GM12878 (cell line): ENCODE data around the gene KIRREL2. TPM values are rescaled to one million over a fixed set of nuclear protein-coding genes. Genes with fewer than 3 reads are reported as not detected.

Experiments used
- ATF7 ChIP-seq: fragments of 450-650 bp; IDR thresholded peaks from 2 replicates; pipeline ENCODE4 v1.6.1; 2016; ENCODE audit warnings: low read depth, mild to moderate bottlenecking
- BHLHE40 ChIP-seq, 2 experiments: fragments of 450-650 bp in 1 of 2; IDR thresholded peaks; 2 replicates each; pipeline ENCODE4 v1.6.1; 2011 to 2017; ENCODE audit warnings: low read depth in 2 of 2, borderline replicate concordance in 1 of 2, improper control_type of control experiment in 1 of 2, low read length in 1 of 2, mild to moderate bottlenecking in 1 of 2
- BRCA1 ChIP-seq: IDR thresholded peaks from 2 replicates; pipeline ENCODE4 v1.6.1; 2011; ENCODE audit warnings: low read depth, low read length, improper control_type of control experiment
- CEBPZ ChIP-seq: fragments of 150-350 bp; IDR thresholded peaks from 2 replicates; pipeline ENCODE4 v1.6.1; 2016; ENCODE audit warnings: low read depth, low read length
- CREM ChIP-seq: IDR thresholded peaks from 2 replicates; pipeline ENCODE4 v1.6.1; 2014; ENCODE audit warnings: antibody characterized with exemption, low read depth
- FOS ChIP-seq: IDR thresholded peaks from 3 replicates; pipeline ENCODE4 v1.6.1; 2011; ENCODE audit warnings: borderline replicate concordance; ENCODE audit not compliant: insufficient read length; ENCODE audit errors: extremely low read depth
- HDAC2 ChIP-seq: fragments of 200-600 bp; sonication (generic); IDR thresholded peaks from 2 replicates; pipeline ENCODE4 v1.6.1; 2017
- IKZF2 ChIP-seq, 2 experiments: fragments of 450-650 bp; IDR thresholded peaks; 2 replicates each; pipeline ENCODE4 v1.6.1; 2017; ENCODE audit warnings: mild to moderate bottlenecking in 2 of 2, moderate library complexity in 2 of 2
- IRF3 ChIP-seq: fragments of 450-650 bp; IDR thresholded peaks from 2 replicates; pipeline ENCODE4 v1.6.1; 2014; ENCODE audit warnings: mild to moderate bottlenecking
- JUNB ChIP-seq: IDR thresholded peaks from 2 replicates; pipeline ENCODE4 v1.6.1; 2016; ENCODE audit warnings: antibody characterized with exemption, mild to moderate bottlenecking
- MEF2B ChIP-seq: fragments of 450-650 bp; IDR thresholded peaks from 2 replicates; pipeline ENCODE4 v1.6.1; 2018; ENCODE audit warnings: mild to moderate bottlenecking, moderate library complexity; ENCODE audit not compliant: partially characterized antibody, poor library complexity, severe bottlenecking
- MTA2 ChIP-seq: fragments of 450-650 bp; IDR thresholded peaks from 2 replicates; pipeline ENCODE4 v1.6.1; 2016; ENCODE audit warnings: low read depth, mild to moderate bottlenecking, moderate library complexity
- NBN ChIP-seq: fragments of 450-650 bp; IDR thresholded peaks from 2 replicates; pipeline ENCODE4 v1.6.1; 2016
- NFIC ChIP-seq: IDR thresholded peaks from 2 replicates; pipeline ENCODE4 v1.6.1; 2012; ENCODE audit warnings: low read depth, mild to moderate bottlenecking, inconsistent platforms, low read length, moderate library complexity
- PBX3 ChIP-seq: IDR thresholded peaks from 2 replicates; pipeline ENCODE4 v1.6.1; 2011; ENCODE audit warnings: mild to moderate bottlenecking, low read depth, low read length, moderate library complexity; ENCODE audit not compliant: insufficient replicate concordance
- PKNOX1 ChIP-seq: fragments of 450-650 bp; IDR thresholded peaks from 2 replicates; pipeline ENCODE4 v1.6.1; 2016; ENCODE audit warnings: mild to moderate bottlenecking
- SIX5 ChIP-seq: IDR thresholded peaks from 2 replicates; pipeline ENCODE4 v1.6.1; 2011; ENCODE audit warnings: mild to moderate bottlenecking, low read depth, low read length, moderate library complexity; ENCODE audit not compliant: severe bottlenecking
- SP1 ChIP-seq: IDR thresholded peaks from one replicate; pipeline ENCODE4 v1.6.1; 2011; ENCODE audit warnings: low read depth, low read length
- TCF12 ChIP-seq: IDR thresholded peaks from 2 replicates; pipeline ENCODE4 v1.6.1; 2011; ENCODE audit warnings: low read depth, mild to moderate bottlenecking, low read length
- ZBTB4 ChIP-seq: fragments of 450-650 bp; formaldehyde crosslinking; IDR thresholded peaks from 2 replicates; pipeline ENCODE4 v1.4.0; 2022; ENCODE audit warnings: mild to moderate bottlenecking, moderate library complexity
- ZSCAN29 ChIP-seq: fragments of 450-650 bp; IDR thresholded peaks from 2 replicates; pipeline ENCODE4 v1.6.1; 2017; ENCODE audit warnings: mild to moderate bottlenecking, moderate library complexity
- polyA plus RNA-seq, 11 experiments: library from polyadenylated mRNA; depleted of rRNA in 4 of 11; unstranded in 6 of 11; stranded (reverse) in 5 of 11; fragments of >200 nt; fragmentation: Nextera tagmentation in 4 of 11; fragmentation: Illumina TruSeq in 1 of 11; extraction: Ambion mirVana in 4 of 11; extraction: Trizol in 1 of 11; gene quantifications; 1 replicate in 1 of 11; 2 replicates in 10 of 11; pipeline versions ENCODE4 v1.2.1 to v1.2.3, GENCODE V29; 2011 to 2016; ENCODE audit warnings: inconsistent platforms in 2 of 11, missing spikeins in 2 of 11, low read depth in 1 of 11
- total RNA-seq, 4 experiments: library from RNA; depleted of rRNA in 3 of 4; stranded (reverse); fragments of >200 nt in 3 of 4; fragmentation: Illumina TruSeq in 1 of 4; extraction: Trizol in 1 of 4; gene quantifications; 2 replicates each; pipeline versions ENCODE4 v1.2.1 to v1.2.3, GENCODE V29; 2013 to 2021

KIRREL2 gene
- total and polyA plus RNA-seq, 10 of the 15 experiments (the other 5 are each of a cell fraction or from before 2014, with no cell fraction given): 0.03 to 0.06 TPM; not detected in 8

- TF ChIP-seq CEBPZ (no peak), FOS (no peak), SIX5 (no peak), BHLHE40 (IDR thresholded peaks at IDR 0.05; ENCODE audit: borderline replicate concordance in 1 of 2, low read depth in 2 of 2, low read length in 1 of 2) (peak; percentile 44 to 69; a peak in 3 of 4 replicates), MEF2B (peak; percentile 89), SP1 (peak; percentile 73), JUNB (no peak), BRCA1 (no peak), MTA2 (peak; percentile 80), HDAC2 (no peak), ZBTB4 (no peak), ATF7 (peak; percentile 63), IRF3 (no peak), PKNOX1 (peak; percentile 9; the same call in 1 of the 2 replicates), TCF12 (peak; percentile 98), PBX3 (peak; percentile 29), NFIC (peak; percentile 28; the same call in 1 of the 2 replicates), ZSCAN29 (no peak), CREM (peak; percentile 92), NBN (peak; percentile 85; the same call in 1 of the 2 replicates), IKZF2 (IDR thresholded peaks at IDR 0.05) (peak; percentile 99)
Measured at GRCh38 chr19:35908973-35909683, 52.4 kb downstream of the KIRREL2 start (continued).
